ENCODE data around the gene ZSCAN16. TPM values are rescaled to one million over a fixed set of nuclear protein-coding genes. Genes with fewer than 3 reads are reported as not detected.

Gene ZSCAN16
- total RNA-seq, 1 experiment from 2014 or later: 5.9 TPM

DNA sequence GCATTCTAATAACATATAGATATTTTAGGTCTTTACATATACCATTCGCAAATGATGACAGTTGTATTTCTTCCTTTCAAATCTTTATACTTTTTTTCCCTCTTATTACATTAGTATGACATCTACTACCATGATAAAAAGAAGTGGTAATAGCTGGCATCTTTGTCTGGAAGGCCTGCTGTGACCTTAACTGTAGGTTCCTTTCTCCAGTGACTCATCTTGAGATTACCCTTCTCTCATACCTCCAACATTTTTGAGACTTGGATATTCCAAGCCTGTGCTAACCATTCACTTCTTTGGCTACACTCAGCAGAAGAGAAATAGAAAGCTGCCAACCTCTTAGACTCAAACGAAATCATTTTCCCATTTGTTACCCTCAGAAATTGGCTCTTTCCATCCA is 47.6 kb downstream of the ZSCAN16 start:
- no peak for DNase-seq (ENCODE audit: low read depth)

DNA sequence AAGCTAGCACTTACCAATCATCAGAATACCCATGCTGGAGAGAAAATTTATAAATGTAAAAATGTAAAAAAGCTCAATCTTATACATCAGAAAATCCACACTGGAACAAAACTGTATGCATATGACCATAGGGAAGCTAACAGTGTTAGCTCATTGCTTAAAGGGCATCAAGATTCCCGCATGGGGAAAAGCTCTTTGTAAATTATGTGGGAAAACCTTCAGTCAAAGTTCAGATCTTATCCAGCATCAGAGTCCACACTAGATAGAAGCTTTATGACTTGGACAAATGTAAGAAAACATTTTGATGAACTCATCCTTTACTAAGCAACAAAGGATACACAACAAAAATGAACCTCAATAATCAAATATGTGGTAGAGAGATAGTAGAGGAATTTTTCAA is 52.0 kb downstream of the ZSCAN16 start:
- no peak for DNase-seq (ENCODE audit: low read depth)

Other genes with a start within 250 kb of the ZSCAN16 start
- not detected in 2 replicates for gene OR2B2, start 212.2 kb upstream of the ZSCAN16 start, total RNA-seq (2014; rRNA removed; shearing (Covaris generic))
- not detected in 2 replicates for gene OR2B6, start 167.4 kb upstream of the ZSCAN16 start, total RNA-seq (2014; rRNA removed; shearing (Covaris generic))
- gene ZNF165, start 44.0 kb upstream of the ZSCAN16 start, total RNA-seq (2014; rRNA removed; shearing (Covaris generic)): 0.60 and 1.1 TPM in 2 replicates
- 12.4 and 12.9 TPM in 2 replicates for gene ZKSCAN8, start 17.3 kb downstream of the ZSCAN16 start, total RNA-seq (2014; rRNA removed; shearing (Covaris generic))
- gene ZSCAN9, start 100.7 kb downstream of the ZSCAN16 start, total RNA-seq (2014; rRNA removed; shearing (Covaris generic)): 16.7 and 21.0 TPM in 2 replicates
- gene ZKSCAN4, start 127.7 kb downstream of the ZSCAN16 start, total RNA-seq (2014; rRNA removed; shearing (Covaris generic)): 5.0 and 6.2 TPM in 2 replicates
- gene NKAPL, start 134.7 kb downstream of the ZSCAN16 start, total RNA-seq (2014; rRNA removed; shearing (Covaris generic)): not detected in 2 replicates
- 20.4 and 21.4 TPM in 2 replicates for gene ZSCAN26, start 142.5 kb downstream of the ZSCAN16 start, total RNA-seq (2014; rRNA removed; shearing (Covaris generic))
- gene PGBD1, start 157.0 kb downstream of the ZSCAN16 start, total RNA-seq (2014; rRNA removed; shearing (Covaris generic)): 14.4 and 15.7 TPM in 2 replicates
- 1.6 and 3.8 TPM in 2 replicates for gene ZSCAN31, start 211.5 kb downstream of the ZSCAN16 start, total RNA-seq (2014; rRNA removed; shearing (Covaris generic))
- gene ZKSCAN3, start 225.3 kb downstream of the ZSCAN16 start, total RNA-seq (2014; rRNA removed; shearing (Covaris generic)): 3.9 and 4.3 TPM in 2 replicates

Measured in RPMI7951 (cell line).